HL-60 (cell line): ENCODE results near the gene MAPRE3.

ENCODE experiments used
- DNase-seq, 2 experiments: peaks; one replicate each; pipeline ENCODE4 v3.0.0-alpha.2; 2010 to 2020; ENCODE audit warnings: low read depth in 1 of 2, low spot score in 1 of 2
- H3K27ac ChIP-seq: fragments of 250-450 bp; sonication (Bioruptor Pico); replicated peaks from 2 replicates; pipeline ENCODE4 v1.5.1; 2020; ENCODE audit warnings: mild to moderate bottlenecking, moderate library complexity
- H3K27me3 ChIP-seq: fragments of 250-450 bp; sonication (Bioruptor Pico); 2 replicates; pipeline ENCODE4 v1.5.1; 2021; ENCODE audit warnings: mild to moderate bottlenecking, moderate library complexity; ENCODE audit not compliant: insufficient read depth, poor library complexity, severe bottlenecking
- H3K4me3 ChIP-seq: replicated peaks from 2 replicates; pipeline ENCODE4 v1.5.1; 2011; ENCODE audit warnings: mild to moderate bottlenecking, control low read depth, low read length; ENCODE audit not compliant: insufficient read depth
- CTCF ChIP-seq: IDR thresholded peaks from one replicate; pipeline ENCODE4 v1.5.1; 2011; ENCODE audit warnings: low read length, control low read depth, inconsistent platforms; ENCODE audit not compliant: insufficient read depth
- GABPA ChIP-seq: IDR thresholded peaks from 2 replicates; pipeline ENCODE4 v1.6.1; 2012; ENCODE audit warnings: low read depth
- POLR2AphosphoS5 ChIP-seq: IDR thresholded peaks from 2 replicates; pipeline ENCODE4 v1.6.1; 2012; ENCODE audit warnings: low read depth
- REST ChIP-seq: IDR thresholded peaks from 2 replicates; pipeline ENCODE4 v1.6.1; 2012; ENCODE audit warnings: low read depth; ENCODE audit not compliant: insufficient replicate concordance
- SPI1 ChIP-seq: IDR thresholded peaks from 2 replicates; pipeline ENCODE4 v1.6.1; 2012; ENCODE audit warnings: low read depth, mild to moderate bottlenecking, borderline replicate concordance

MAPRE3 gene

GRCh38 chr2:27038631-27039339 is 68.3 kb downstream of the MAPRE3 start:
- TF ChIP-seq GABPA (no peak), CTCF (no peak), POLR2AphosphoS5 (no peak), REST (no peak), SPI1 (no peak)
- DNase-seq, result no peak
- Histone ChIP-seq H3K27me3 (no peaks in the 10 kb centered on the region), H3K27ac (no peak overlapping the region), H3K4me3 (no peak overlapping the region)

GRCh38 chr2:27039426-27039825 is 69.0 kb downstream of the MAPRE3 start:
- no peak for TF ChIP-seq POLR2AphosphoS5
- TF ChIP-seq GABPA, result no peak
- no peak for TF ChIP-seq REST
- no peak for TF ChIP-seq CTCF
- TF ChIP-seq SPI1, result no peak
- Histone ChIP-seq H3K27me3 (no peaks in the 10 kb centered on the region), H3K27ac (no peak overlapping the region), H3K4me3 (no peak overlapping the region)
- no peak for DNase-seq

GRCh38 chr2:27039871-27040270 is 69.4 kb downstream of the MAPRE3 start:
- Histone ChIP-seq H3K4me3 (no peak overlapping the region), H3K27me3 (no peaks in the 10 kb centered on the region), H3K27ac (no peak overlapping the region)
- no peak for TF ChIP-seq SPI1
- no peak for TF ChIP-seq CTCF
- TF ChIP-seq GABPA, result no peak
- no peak for DNase-seq

GRCh38 chr2:27040282-27040681 is 69.8 kb downstream of the MAPRE3 start:
- TF ChIP-seq GABPA (no peak), CTCF (no peak), REST (no peak), SPI1 (no peak), POLR2AphosphoS5 (no peak)

More at GRCh38 chr2:27040282-27040681, 69.8 kb downstream of the MAPRE3 start:
- no peak for DNase-seq
- H3K27ac ChIP-seq, result no peak overlapping the region
- H3K4me3 ChIP-seq, result no peak overlapping the region
- no peaks in the 10 kb centered on the region for H3K27me3 ChIP-seq
